ACC112 (cell line): Measurements from ENCODE around the gene DENND1B.

Source experiments
- H2AFZ ChIP-seq: fragments of 200-600 bp; sonication (generic); one replicate; pipeline ENCODE4 v1.6.0; 2017; ENCODE audit warnings: antibody characterized with exemption, low read length; ENCODE audit not compliant: unreplicated experiment
- H3K27ac ChIP-seq: fragments of 200-600 bp; sonication (generic); 2 replicates; pipeline ENCODE4 v1.5.1; 2014; ENCODE audit warnings: low read depth, mild to moderate bottlenecking, antibody characterized with exemption, low read length, moderate library complexity
- H3K27me3 ChIP-seq: fragments of 200-600 bp; sonication (generic); 2 replicates; pipeline ENCODE4 v1.6.1; 2014; ENCODE audit warnings: mild to moderate bottlenecking, antibody characterized with exemption, low read length, moderate library complexity, mixed read lengths; ENCODE audit not compliant: insufficient read depth
- H3K36me3 ChIP-seq: fragments of 200-600 bp; sonication (generic); 2 replicates; pipeline ENCODE4 v1.6.1; 2016; ENCODE audit warnings: mild to moderate bottlenecking, antibody characterized with exemption, low read length, moderate library complexity, mixed read lengths; ENCODE audit not compliant: insufficient read depth
- H3K4me1 ChIP-seq: fragments of 200-600 bp; sonication (generic); one replicate; pipeline ENCODE4 v1.6.1; 2016; ENCODE audit warnings: low read length, mixed read lengths; ENCODE audit not compliant: insufficient read depth, unreplicated experiment, control insufficient read depth
- H3K4me3 ChIP-seq: fragments of 200-600 bp; sonication (generic); 2 replicates; pipeline ENCODE4 v1.5.1; 2014; ENCODE audit warnings: mild to moderate bottlenecking, low read depth, low read length
- H3K79me2 ChIP-seq: fragments of 200-600 bp; sonication (generic); one replicate; pipeline ENCODE4 v1.6.0; 2016; ENCODE audit warnings: low read length; ENCODE audit not compliant: control insufficient read depth, unreplicated experiment, insufficient read depth

Gene DENND1B

DNA sequence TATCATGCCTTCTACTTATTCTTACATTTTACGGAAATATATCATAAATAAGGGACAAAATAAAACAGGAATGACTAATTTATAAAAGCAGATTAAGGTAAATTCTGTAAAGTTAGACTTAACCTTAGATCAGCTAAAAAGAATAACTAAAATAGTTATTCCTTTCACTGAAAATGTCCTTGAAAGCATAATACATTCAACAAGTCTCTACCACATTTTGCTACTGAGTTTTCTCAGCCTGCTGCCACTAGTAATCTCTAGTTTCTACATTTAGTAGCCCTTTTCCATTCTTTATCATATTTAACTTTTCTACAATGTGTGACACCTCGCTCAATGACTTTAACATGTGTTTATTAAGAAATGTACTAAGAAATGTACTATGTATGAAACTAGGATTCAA, 89.0 kb downstream of the DENND1B start:
- Histone ChIP-seq H3K27me3 (no peaks in the 10 kb centered on the region), H3K36me3 (peaks cover 5% of the 10 kb centered on the region; the same call in 1 of the 2 replicates), H3K4me3 (no peak overlapping the region), H3K4me1 (no peaks in the 10 kb centered on the region), H2AFZ (no peak overlapping the region), H3K27ac (no peak overlapping the region), H3K79me2 (no peaks in the 10 kb centered on the region)

DNA sequence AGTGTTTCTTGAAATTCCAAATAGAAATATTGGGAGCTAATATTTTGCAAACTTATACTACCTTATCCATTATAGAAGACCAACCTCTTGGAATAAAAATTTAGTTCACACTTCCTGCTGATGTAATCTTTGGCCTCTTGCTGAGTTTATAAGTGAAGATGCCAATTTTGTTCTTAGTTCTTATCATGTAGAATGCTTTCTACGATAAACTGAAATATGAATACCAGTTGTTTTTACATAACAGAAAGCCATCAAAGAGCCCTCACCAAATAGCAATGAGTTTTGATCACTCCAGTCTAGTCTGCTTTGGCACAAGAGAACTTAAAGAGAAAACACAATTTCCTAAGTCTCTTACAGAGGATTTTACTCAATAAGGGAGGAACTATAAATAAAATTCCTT, 89.5 kb downstream of the DENND1B start:
- no peaks in the 10 kb centered on the region for H3K79me2 ChIP-seq
- H3K4me3 ChIP-seq: no peak overlapping the region
- no peaks in the 10 kb centered on the region for H3K27me3 ChIP-seq
- H3K4me1 ChIP-seq: no peaks in the 10 kb centered on the region
- no peak overlapping the region for H2AFZ ChIP-seq
- H3K36me3 ChIP-seq: peaks cover 5% of the 10 kb centered on the region; the same call in 1 of the 2 replicates
- no peak overlapping the region for H3K27ac ChIP-seq

DNA sequence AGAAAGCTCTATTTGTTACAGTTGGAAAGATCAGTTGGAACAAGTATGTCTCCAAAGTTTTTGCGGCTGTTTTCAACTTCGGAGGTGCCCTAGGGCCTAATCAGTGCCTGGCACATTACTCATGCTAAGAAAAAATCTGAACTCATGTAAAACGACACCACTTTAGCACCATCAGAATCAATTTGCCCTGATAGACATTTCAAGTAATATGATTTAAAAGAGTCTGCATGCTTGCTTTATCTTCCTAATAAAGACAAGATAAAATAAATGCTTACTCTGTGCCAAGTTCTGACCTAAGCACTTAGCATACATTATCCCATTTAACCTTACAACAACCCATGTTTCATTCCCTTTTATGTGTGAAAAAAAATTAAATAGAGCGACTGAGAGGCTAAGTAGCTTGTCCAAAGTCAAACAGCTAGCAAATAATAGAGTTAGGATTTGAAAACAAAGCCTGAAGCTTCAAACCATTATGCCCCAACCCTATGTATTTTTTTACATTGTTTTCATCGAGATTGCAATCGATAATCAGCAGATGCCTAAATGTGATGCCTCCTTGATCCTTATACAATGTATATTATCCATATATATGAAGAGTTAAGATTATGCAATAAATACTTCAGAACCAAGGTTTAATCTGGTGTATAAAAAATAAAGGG, 91.3 kb downstream of the DENND1B start:
- Histone ChIP-seq H3K27me3 (no peaks in the 10 kb centered on the region), H3K4me1 (no peaks in the 10 kb centered on the region), H3K79me2 (no peaks in the 10 kb centered on the region), H2AFZ (no peak overlapping the region), H3K27ac (no peak overlapping the region), H3K36me3 (peaks cover 5% of the 10 kb centered on the region; the same call in 1 of the 2 replicates), H3K4me3 (no peak overlapping the region)

DNA sequence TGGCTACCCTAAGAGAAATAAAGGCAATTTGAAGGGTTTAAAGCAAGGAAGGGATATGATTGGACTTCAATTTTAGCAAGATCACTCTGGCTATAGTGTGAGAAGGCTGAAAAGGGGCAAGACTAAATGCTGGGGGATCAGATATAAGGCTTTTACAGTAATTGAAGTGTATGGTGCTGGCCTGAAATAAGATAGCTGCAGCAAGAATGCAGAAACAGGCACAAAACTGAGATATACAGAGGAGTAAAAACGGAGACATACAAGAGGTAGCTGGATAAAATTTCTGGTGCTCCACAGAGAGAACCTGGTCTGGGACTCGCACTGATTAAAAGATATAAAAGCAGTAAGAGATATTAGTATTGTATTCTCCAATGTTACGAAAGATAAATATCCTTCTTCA, 92.0 kb downstream of the DENND1B start:
- Histone ChIP-seq H3K4me3 (no peak overlapping the region), H3K27ac (no peak overlapping the region), H3K79me2 (no peaks in the 10 kb centered on the region), H3K36me3 (peaks cover 2% of the 10 kb centered on the region; the same call in 1 of the 2 replicates), H2AFZ (no peak overlapping the region), H3K27me3 (no peaks in the 10 kb centered on the region), H3K4me1 (no peaks in the 10 kb centered on the region)

DNA sequence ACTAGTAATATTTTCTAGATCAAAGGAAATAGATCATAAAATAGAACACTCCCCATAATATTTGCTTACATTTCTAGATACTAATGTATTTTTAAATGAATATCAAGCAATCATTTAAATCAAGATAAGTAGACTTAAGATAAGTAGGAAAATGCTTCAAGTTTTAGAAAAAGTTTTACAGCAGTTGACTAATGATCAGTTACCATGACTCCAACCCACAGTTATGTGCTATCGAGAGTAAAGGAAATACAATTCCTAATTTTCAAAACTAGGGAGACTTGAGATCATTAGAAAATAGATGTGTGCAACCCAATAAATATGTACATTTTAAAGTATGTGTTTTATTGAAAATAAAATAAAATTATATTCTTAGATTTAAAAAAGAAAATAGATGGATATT, 95.0 kb downstream of the DENND1B start:
- Histone ChIP-seq H3K79me2 (no peaks in the 10 kb centered on the region), H3K4me3 (no peak overlapping the region)

DNA sequence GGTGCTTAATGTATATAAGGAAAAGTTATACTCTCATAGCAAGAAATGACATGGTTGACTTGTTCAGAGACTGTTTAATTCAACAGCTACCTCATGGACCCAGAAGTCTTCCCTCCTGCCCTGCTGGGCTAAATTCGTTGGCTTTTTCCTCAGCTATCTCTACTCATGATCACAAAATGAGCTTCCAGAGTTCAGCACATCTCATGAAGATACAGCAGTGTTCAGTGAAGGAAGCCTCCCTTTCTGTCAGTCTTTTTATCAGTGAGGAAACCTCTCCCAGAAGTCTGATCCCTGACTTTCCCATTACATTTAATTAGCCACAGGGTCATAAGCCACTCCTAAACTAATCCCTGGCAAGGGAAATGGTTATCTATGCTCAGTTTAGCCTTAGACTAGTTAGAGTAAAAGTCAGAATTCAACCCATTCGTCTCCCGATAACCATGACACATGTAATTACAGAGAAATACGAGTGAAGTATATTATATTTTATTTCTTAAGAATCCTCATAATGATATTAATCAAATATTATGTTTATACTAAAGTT, 97.5 kb downstream of the DENND1B start:
- no peak overlapping the region for H3K4me3 ChIP-seq
- no peak overlapping the region for H2AFZ ChIP-seq
- no peaks in the 10 kb centered on the region for H3K27me3 ChIP-seq
- H3K79me2 ChIP-seq: no peaks in the 10 kb centered on the region
- H3K36me3 ChIP-seq: no peaks in the 10 kb centered on the region
- no peak overlapping the region for H3K27ac ChIP-seq
- peaks cover 22% of the 10 kb centered on the region for H3K4me1 ChIP-seq

More for the DNA sequence above, 95.0 kb downstream of the DENND1B start:
- no peak overlapping the region for H3K27ac ChIP-seq
- H3K27me3 ChIP-seq: no peaks in the 10 kb centered on the region
- no peak overlapping the region for H2AFZ ChIP-seq
- no peaks in the 10 kb centered on the region for H3K36me3 ChIP-seq
- H3K4me1 ChIP-seq: peaks cover 8% of the 10 kb centered on the region

DNA sequence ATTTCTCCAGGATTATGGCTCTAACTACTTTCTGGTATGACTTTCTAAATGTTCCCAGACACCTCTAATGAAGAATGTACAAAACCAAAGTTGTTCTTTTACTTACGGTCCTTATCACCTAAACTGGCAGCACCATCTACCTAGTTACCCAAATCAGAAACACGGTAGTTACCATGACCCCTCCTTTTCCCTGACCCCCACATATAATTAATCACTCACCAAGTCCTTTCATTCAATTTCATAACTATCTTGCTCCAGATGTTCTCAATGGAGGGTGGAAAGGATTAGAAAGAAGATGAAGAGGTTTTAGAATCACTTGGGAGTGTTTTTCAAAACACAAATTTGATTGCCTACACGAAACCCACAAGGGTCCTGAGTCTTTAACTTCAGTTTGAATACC, 98.0 kb downstream of the DENND1B start:
- Histone ChIP-seq H3K27ac (no peak overlapping the region), H3K79me2 (no peaks in the 10 kb centered on the region), H2AFZ (no peak overlapping the region), H3K27me3 (no peaks in the 10 kb centered on the region), H3K4me1 (peaks cover 22% of the 10 kb centered on the region), H3K36me3 (no peaks in the 10 kb centered on the region), H3K4me3 (no peak overlapping the region)

DNA sequence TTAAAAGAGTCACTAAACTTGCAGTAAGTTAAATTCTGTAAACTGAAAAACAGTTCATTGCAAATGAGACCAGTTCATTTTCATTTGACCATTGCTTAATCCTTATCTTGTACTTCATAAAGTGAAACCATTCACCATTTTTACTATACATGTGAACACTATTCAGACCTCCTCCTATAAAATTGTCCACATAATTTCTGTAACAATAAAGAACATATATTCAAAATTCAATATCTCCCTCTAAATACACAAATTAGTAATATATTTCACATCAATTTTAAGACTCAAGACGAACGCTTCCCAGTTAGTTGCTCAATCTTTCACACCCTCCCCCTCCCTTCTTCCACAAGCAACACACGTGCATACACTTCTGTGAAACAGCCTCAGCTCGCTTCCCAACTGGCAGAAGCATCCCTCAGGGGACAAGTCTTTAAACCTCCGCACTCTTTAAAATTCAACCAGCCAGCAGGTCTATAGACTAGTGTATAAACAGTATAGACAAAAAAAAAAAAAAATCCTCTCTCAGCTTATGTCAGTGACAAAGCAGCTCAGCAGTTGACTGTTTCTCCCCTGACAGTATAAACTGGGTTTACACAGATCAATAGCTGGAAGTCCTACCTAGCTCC, 99.6 kb downstream of the DENND1B start:
- no peaks in the 10 kb centered on the region for H3K36me3 ChIP-seq
- H3K4me3 ChIP-seq: peak overlapping the region; percentile 75
- no peaks in the 10 kb centered on the region for H3K27me3 ChIP-seq
- H2AFZ ChIP-seq: peak overlapping the region; percentile 52
- no peaks in the 10 kb centered on the region for H3K79me2 ChIP-seq
- peaks cover 29% of the 10 kb centered on the region for H3K4me1 ChIP-seq
- H3K27ac ChIP-seq: no peak overlapping the region

DNA sequence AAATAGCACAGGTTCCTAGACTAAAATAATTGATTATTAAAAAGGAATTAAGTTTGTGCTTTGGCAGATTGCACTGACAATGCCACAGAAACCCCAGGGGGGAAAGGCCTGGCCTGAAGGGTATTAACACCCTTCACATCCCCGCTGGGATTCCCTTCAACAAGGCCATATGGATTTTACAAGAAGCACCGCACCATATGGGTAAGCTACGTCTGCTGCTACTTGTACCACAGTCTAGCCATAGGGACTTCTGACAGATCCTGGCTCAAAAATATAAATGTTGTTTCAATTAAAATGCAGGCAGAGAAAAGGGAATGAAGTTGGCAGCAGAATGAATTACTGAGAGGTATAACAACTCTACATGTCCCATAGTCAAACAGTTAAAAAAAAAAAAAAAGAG, 101.0 kb downstream of the DENND1B start:
- H2AFZ ChIP-seq: peak overlapping the region; percentile 33
- H3K4me3 ChIP-seq: no peak overlapping the region
- no peak overlapping the region for H3K27ac ChIP-seq

DNA sequence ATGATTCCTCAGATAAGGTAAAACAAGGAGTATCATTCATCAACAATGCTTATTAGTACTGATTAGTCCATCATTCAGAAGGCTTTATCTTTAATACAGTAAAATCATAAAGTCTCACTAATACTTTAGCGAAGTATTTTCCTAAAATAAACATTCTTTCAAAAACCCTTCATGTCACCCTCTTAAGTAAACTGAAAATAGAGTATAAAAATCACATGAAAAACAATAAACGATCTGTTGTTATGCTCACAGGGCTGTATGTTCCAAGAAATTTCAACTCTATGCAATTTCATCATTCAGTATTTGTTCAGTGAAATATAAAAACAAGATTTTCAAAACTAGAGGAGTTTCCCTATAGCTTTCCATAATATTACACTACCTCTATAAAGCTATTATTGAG, 102.0 kb downstream of the DENND1B start:
- Histone ChIP-seq H3K79me2 (no peaks in the 10 kb centered on the region), H3K4me1 (peaks cover 29% of the 10 kb centered on the region), H3K27ac (no peak overlapping the region), H3K4me3 (no peak overlapping the region), H2AFZ (no peak overlapping the region), H3K27me3 (no peaks in the 10 kb centered on the region), H3K36me3 (no peaks in the 10 kb centered on the region)

More for the DNA sequence above, 101.0 kb downstream of the DENND1B start:
- no peaks in the 10 kb centered on the region for H3K36me3 ChIP-seq
- no peaks in the 10 kb centered on the region for H3K79me2 ChIP-seq
- H3K4me1 ChIP-seq: peaks cover 29% of the 10 kb centered on the region
- no peaks in the 10 kb centered on the region for H3K27me3 ChIP-seq

DNA sequence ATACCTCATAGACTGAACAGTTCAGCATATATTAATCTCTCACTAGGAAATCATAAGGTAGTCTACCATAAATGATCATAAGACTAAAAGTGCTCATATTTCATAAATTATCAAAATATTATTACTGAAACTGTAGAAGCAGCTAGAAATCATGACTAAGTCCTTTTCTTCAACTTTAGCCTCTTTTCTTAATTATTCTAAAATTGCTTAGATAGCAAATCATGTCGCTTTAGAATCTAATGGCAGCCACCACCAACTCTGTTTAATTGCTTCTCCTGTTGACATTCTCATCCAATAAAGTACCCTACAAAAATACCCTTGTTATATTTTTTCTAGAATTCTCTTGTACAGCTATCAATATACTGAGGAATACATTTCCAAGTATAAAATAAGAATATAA, 102.9 kb downstream of the DENND1B start:
- Histone ChIP-seq H3K4me3 (no peak overlapping the region), H3K4me1 (peaks cover 29% of the 10 kb centered on the region), H3K79me2 (no peaks in the 10 kb centered on the region), H3K36me3 (no peaks in the 10 kb centered on the region), H3K27me3 (no peaks in the 10 kb centered on the region), H3K27ac (no peak overlapping the region), H2AFZ (no peak overlapping the region)
